GM06990 (cell line): ENCODE measurements around the gene ANKS3.

Experiments
- DNase-seq: peaks from one replicate; pipeline ENCODE4 v3.0.0-alpha.2; 2011; ENCODE audit not compliant: insufficient read length; ENCODE audit errors: extremely low read depth
- H3K27me3 ChIP-seq: replicated peaks from 2 replicates; pipeline ENCODE4 v1.6.0; 2011; ENCODE audit warnings: low read length; ENCODE audit not compliant: control insufficient read depth, insufficient read depth
- H3K36me3 ChIP-seq: 2 replicates; pipeline ENCODE4 v1.5.1; 2011; ENCODE audit warnings: low read length; ENCODE audit not compliant: control insufficient read depth, insufficient read depth
- H3K4me3 ChIP-seq: replicated peaks from 2 replicates; pipeline ENCODE4 v1.5.1; 2011; ENCODE audit warnings: low read depth, mild to moderate bottlenecking, control low read depth, low read length
- CTCF ChIP-seq: IDR thresholded peaks from 2 replicates; pipeline ENCODE4 v1.5.1; 2011; ENCODE audit warnings: low read length, control low read depth, mild to moderate bottlenecking, inconsistent platforms; ENCODE audit not compliant: insufficient read depth, poor library complexity, severe bottlenecking

The ANKS3 gene

GRCh38 chr16:4681471-4682083 lies 52.5 kb downstream of the ANKS3 start:
- Histone ChIP-seq H3K4me3 (no peak overlapping the region), H3K36me3 (peaks cover 50% of the 10 kb centered on the region), H3K27me3 (no peaks in the 10 kb centered on the region)
- DNase-seq = no peak
- no peak for TF ChIP-seq CTCF

GRCh38 chr16:4680673-4681470 lies 53.2 kb downstream of the ANKS3 start:
- DNase-seq = no peak
- Histone ChIP-seq H3K4me3 (no peak overlapping the region), H3K27me3 (no peaks in the 10 kb centered on the region), H3K36me3 (peaks cover 48% of the 10 kb centered on the region)
- TF ChIP-seq CTCF = no peak

- Histone ChIP-seq H3K4me3 (no peak overlapping the region), H3K27me3 (no peaks in the 10 kb centered on the region), H3K36me3 (peaks cover 45% of the 10 kb centered on the region)
- no peak for DNase-seq
- TF ChIP-seq CTCF = no peak
These were observed 54.0 kb downstream of the ANKS3 start for GRCh38 chr16:4679850-4680636.

- TF ChIP-seq CTCF = no peak
- Histone ChIP-seq H3K4me3 (no peak overlapping the region), H3K27me3 (no peaks in the 10 kb centered on the region), H3K36me3 (peaks cover 39% of the 10 kb centered on the region)
- DNase-seq = no peak
These were observed 54.8 kb downstream of the ANKS3 start for GRCh38 chr16:4679156-4679849.

- DNase-seq = no peak
- Histone ChIP-seq H3K4me3 (no peak overlapping the region), H3K36me3 (peaks cover 36% of the 10 kb centered on the region), H3K27me3 (no peaks in the 10 kb centered on the region)
- no peak for TF ChIP-seq CTCF
These were observed 55.5 kb downstream of the ANKS3 start for GRCh38 chr16:4678596-4678995.
